ENCODE results near the gene CAP2.
A peak's percentile ranks its signal among the peaks of the same experiment; 100 is the strongest.

CAP2 gene

DNA sequence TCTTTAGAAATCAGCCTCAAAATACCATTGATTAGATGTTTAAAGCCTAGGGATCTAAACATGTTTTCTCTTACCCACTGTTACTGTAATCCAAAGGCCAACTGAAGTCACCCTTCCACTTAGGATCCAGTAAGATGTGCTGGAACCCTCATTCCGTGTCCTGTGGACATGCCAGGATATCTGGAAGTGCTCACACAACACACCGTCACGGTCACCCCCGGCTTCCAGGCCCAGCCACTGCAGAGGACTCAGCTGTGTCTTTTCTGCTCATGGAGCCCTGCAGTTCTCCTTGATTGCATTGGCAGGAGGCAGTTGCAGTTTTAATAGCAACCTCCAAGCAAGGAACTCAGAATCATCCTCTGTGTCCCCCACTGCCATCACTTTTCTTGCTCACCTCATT is 93.3 kb downstream of the CAP2 start:
- DNase-seq (ENCODE audit: low read depth) = no peak
- TF ChIP-seq, protein P1, sequence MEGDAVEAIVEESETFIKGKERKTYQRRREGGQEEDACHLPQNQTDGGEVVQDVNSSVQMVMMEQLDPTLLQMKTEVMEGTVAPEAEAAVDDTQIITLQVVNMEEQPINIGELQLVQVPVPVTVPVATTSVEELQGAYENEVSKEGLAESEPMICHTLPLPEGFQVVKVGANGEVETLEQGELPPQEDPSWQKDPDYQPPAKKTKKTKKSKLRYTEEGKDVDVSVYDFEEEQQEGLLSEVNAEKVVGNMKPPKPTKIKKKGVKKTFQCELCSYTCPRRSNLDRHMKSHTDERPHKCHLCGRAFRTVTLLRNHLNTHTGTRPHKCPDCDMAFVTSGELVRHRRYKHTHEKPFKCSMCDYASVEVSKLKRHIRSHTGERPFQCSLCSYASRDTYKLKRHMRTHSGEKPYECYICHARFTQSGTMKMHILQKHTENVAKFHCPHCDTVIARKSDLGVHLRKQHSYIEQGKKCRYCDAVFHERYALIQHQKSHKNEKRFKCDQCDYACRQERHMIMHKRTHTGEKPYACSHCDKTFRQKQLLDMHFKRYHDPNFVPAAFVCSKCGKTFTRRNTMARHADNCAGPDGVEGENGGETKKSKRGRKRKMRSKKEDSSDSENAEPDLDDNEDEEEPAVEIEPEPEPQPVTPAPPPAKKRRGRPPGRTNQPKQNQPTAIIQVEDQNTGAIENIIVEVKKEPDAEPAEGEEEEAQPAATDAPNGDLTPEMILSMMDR (conservative IDR thresholded peaks at IDR 0.05; ENCODE audit: low read length) = no peak
- H3K4me3 ChIP-seq (ENCODE audit: low read length) = no peak overlapping the region

DNA sequence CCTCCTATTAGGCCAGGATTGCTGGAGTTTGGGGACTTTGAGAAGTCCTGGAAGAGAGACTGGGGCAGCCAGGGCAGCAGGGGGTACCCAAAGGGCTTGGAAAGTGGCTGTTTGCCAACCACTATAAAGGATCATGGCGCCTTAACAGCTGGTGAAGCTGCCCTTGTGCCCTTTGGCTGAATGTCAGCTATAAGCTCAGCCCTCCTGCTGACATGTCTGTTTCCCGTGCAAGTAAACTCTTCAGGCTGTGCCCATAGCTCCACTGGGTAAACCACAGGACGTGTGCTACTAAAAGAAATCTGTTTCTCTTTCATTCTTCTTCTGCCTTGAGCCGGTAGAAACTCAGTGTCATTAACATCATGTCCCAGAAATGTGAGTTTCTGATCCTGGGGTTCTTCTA is 97.3 kb downstream of the CAP2 start:
- H3K4me3 ChIP-seq (ENCODE audit: low read length) = no peak overlapping the region
- TF ChIP-seq, protein P1 (conservative IDR thresholded peaks at IDR 0.05; ENCODE audit: low read length) = no peak
- no peak for DNase-seq (ENCODE audit: low read depth)

DNA sequence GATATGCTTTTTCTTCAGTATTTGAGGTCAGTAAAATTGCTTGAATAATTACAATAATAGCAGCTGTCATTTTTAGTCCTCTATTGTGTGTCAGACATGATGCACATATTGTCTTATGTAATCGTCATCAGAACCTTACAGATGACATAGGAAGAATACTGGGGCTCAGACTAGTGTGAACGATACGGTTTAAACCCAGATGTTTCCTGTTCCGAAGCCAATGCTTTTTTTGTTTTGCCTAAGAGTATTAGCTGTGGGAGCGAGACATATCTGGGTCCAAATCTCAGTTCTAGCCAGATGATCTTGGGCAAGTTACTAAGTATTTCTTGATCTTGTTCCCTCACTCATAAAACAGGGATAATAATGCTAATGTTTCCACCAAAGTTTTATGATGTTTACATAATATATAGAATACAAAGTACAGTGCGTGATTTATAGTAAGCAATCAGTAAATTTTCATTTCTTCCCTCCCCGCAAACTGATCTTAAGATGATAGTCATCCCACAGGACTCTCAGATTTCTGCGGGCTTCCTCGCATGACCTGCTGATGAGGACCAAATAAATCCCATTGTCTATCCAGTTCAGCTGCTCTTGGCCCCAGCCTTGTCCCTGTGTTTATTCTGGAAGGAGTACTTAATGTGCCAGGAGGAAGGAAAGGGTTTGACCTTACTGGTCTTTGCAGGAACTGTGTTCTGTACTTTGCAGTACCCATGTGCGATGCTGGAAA is 98.2 kb downstream of the CAP2 start:
- TF ChIP-seq, protein P1 (conservative IDR thresholded peaks at IDR 0.05; ENCODE audit: low read length) = no peak
- no peak overlapping the region for H3K4me3 ChIP-seq (ENCODE audit: low read length)
- no peak for DNase-seq (ENCODE audit: low read depth)

DNA sequence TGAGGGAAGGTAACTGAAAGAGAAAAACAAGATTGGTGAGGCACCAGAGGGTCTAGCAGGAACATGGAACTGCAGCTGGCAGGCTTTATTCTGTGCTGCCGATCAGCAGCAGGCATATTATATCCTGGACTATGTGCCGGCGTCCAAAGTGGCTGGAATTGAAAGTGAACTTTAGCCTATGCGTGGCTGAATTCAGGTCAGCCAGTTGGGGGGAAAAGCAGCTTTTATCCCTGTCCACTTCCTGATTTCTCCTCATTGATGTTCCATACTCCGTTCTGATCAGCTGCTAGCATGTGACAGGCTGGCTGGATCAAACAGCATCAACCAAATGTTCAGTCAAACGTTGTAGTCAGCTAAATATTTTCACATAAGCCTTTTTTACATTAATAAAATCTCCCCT is 99.0 kb downstream of the CAP2 start:
- no peak overlapping the region for H3K4me3 ChIP-seq (ENCODE audit: low read length)
- DNase-seq (ENCODE audit: low read depth) = no peak
- TF ChIP-seq, protein P1 (conservative IDR thresholded peaks at IDR 0.05; ENCODE audit: low read length) = no peak

DNA sequence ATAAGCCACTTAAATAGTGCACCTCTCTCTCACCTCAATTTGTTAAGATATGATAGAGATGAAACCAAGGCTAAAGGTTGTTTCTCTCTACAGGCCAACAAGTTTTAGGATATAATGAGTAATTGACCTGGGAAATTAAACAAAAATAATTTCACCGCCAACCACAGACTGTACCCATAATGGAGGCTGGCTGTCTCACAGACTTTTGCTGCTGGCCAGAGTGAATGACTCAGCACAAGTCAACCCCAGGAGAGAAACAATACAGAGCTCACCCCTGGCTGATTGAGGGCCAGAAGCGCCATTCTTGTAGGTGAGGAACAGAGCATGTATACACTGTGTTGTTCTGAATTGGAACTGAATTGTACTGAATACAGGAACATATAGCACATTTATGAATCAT is 99.9 kb downstream of the CAP2 start:
- DNase-seq (ENCODE audit: low read depth) = peak; percentile 59
- TF ChIP-seq, protein P1 (conservative IDR thresholded peaks at IDR 0.05; ENCODE audit: low read length) = no peak
- no peak overlapping the region for H3K4me3 ChIP-seq (ENCODE audit: low read length)

DNA sequence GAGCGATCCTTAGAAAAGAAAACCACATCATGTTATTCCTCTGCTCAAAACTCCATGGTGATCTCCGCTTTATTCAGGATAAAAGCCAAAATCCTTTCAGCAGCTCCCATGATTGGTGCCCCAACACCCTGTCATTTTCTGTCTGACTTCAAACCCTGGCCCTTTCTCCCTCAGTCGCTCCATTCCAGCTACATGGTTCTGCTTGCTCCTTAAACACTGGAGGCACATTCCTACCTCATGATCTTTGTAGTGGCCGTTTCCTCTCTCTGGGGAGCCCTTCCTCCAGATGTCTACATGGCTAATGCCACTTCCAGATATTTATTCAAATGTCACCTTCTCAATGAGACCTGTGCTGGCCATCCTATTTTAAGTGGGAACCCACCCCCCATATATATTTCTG is 100.8 kb downstream of the CAP2 start:
- no peak overlapping the region for H3K4me3 ChIP-seq (ENCODE audit: low read length)
- DNase-seq (ENCODE audit: low read depth) = no peak
- TF ChIP-seq, protein P1 (conservative IDR thresholded peaks at IDR 0.05; ENCODE audit: low read length) = no peak

DNA sequence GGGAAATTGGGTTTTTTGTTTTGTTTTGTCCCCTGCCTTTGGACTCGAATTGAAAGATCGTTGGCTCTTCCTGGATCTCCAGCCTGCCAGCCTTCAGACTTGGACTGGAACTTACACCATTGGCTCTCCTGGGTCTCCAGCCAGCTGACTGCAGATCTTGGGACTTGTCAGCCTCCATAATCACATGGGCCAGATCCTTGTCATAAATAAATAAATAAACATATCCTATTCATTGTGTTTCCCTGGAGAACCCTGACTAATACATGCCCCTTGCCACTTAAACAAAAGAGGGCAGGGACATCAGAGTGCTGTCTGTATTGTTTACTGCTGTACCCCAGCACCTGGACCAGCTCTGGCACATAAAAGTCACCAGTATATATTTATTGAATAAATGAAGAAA is 101.5 kb downstream of the CAP2 start:
- no peak overlapping the region for H3K4me3 ChIP-seq (ENCODE audit: low read length)
- TF ChIP-seq, protein P1 (conservative IDR thresholded peaks at IDR 0.05; ENCODE audit: low read length) = no peak
- DNase-seq (ENCODE audit: low read depth) = no peak

Measured in AG10803 (cell line).